ENCODE data around the gene FCER2.

FCER2 gene

DNA sequence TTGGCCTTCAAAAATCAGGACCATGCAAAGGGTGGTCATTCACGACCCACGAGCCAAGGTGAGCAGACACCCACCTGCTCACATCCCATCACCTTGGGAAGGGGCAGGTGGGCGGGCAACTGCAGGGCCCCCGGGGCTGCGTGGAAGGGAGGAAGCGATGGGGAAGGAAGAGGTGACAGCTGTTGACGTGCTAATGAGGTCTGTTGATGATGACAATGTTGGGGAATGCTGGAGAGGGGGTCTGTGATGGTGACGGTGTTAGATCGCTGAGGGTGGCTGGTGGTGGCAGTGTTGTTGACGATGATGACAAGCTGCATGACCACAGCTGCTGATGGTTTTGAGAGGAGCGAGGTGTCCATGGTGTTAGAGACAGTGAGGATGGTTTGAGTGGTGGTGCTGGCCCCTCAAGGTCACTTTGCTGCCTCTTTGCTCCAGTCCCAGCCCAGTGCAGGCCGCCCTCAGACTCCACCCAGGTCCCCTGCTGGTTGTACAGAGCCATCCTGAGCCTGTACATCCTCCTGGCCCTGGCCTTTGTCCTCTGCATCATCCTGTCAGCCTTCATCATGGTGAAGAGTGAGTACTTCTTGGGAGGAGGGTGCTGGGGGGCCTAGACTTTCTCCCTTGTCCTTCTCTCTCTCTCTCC is 24.1 kb downstream of the FCER2 start:
- Histone ChIP-seq H3K27me3 (ENCODE audit: insufficient read depth, low read length) (no peaks in the 10 kb centered on the region; the same call in 1 of the 2 replicates), H3K4me3 (ENCODE audit: low read depth, low read length, poor library complexity, severe bottlenecking) (no peak overlapping the region), H3K9ac (ENCODE audit: low read length) (no peak overlapping the region), H3K36me3 (ENCODE audit: insufficient read depth, low read length) (peaks cover 10% of the 10 kb centered on the region), H3K9me3 (ENCODE audit: low read length) (no peaks in the 10 kb centered on the region), H3K79me2 (ENCODE audit: insufficient read depth, low read length) (no peaks in the 10 kb centered on the region), H3F3A (ENCODE audit: insufficient read depth, low read length) (no peaks in the 10 kb centered on the region), H3K27ac (ENCODE audit: low read depth, low read length, poor library complexity, severe bottlenecking) (no peak overlapping the region), H3K4me2 (ENCODE audit: low read length) (no peak overlapping the region), H2AFZ (ENCODE audit: low read length) (no peak overlapping the region), H3K4me1 (ENCODE audit: insufficient read depth, low read length, severe bottlenecking) (peaks cover 21% of the 10 kb centered on the region), H4K20me1 (ENCODE audit: insufficient read depth, low read length) (no peaks in the 10 kb centered on the region), H3K9me2 (ENCODE audit: low read depth, low read length) (no peaks in the 10 kb centered on the region)
- TF ChIP-seq CTCF (IDR thresholded peaks at IDR 0.05; ENCODE audit: low read length) (no peak), EZH2 (IDR thresholded peaks at IDR 0.05; ENCODE audit: borderline replicate concordance, low read length) (no peak)

- Histone ChIP-seq H3K4me2 (ENCODE audit: low read length) (no peak within 1 kb of the TSS), H3K27me3 (ENCODE audit: insufficient read depth, low read length) (peaks cover under 1% of the 10 kb centered on the region; the same call in 1 of the 2 replicates), H3K27ac (ENCODE audit: low read depth, low read length, poor library complexity, severe bottlenecking) (no peak within 1 kb of the TSS), H4K20me1 (ENCODE audit: insufficient read depth, low read length) (no peaks in the 10 kb centered on the region), H3F3A (ENCODE audit: insufficient read depth, low read length) (no peaks in the 10 kb centered on the region), H3K9ac (ENCODE audit: low read length) (no peak within 1 kb of the TSS), H3K79me2 (ENCODE audit: insufficient read depth, low read length) (no peaks in the 10 kb centered on the region), H2AFZ (ENCODE audit: low read length) (no peak within 1 kb of the TSS), H3K4me3 (ENCODE audit: low read depth, low read length, poor library complexity, severe bottlenecking) (no peak within 1 kb of the TSS), H3K36me3 (ENCODE audit: insufficient read depth, low read length) (peaks cover under 1% of the 10 kb centered on the region), H3K9me2 (ENCODE audit: low read depth, low read length) (no peaks in the 10 kb centered on the region), H3K4me1 (ENCODE audit: insufficient read depth, low read length, severe bottlenecking) (peaks cover 21% of the 10 kb centered on the region), H3K9me3 (ENCODE audit: low read length) (no peaks in the 10 kb centered on the region)
- TF ChIP-seq EZH2 (IDR thresholded peaks at IDR 0.05; ENCODE audit: borderline replicate concordance, low read length) (no peak), CTCF (IDR thresholded peaks at IDR 0.05; ENCODE audit: low read length) (no peak)
Observed at GRCh38 chr19:7676854-7677253, 25.1 kb downstream of the FCER2 start, which contains the start of gene MCEMP1. MCEMP1 (plus strand) TSS chr19:7677090; CDS start chr19:7677121, 31 bp downstream.

GRCh38 chr19:7676376-7676775 is 25.6 kb downstream of the FCER2 start:
- no peak overlapping the region for H2AFZ ChIP-seq (ENCODE audit: low read length)
- H3K27me3 ChIP-seq (ENCODE audit: insufficient read depth, low read length) = peaks cover 3% of the 10 kb centered on the region; the same call in 1 of the 2 replicates
- H3K9me2 ChIP-seq (ENCODE audit: low read depth, low read length) = no peaks in the 10 kb centered on the region
- H3K4me1 ChIP-seq (ENCODE audit: insufficient read depth, low read length, severe bottlenecking) = peaks cover 18% of the 10 kb centered on the region
- no peaks in the 10 kb centered on the region for H3K36me3 ChIP-seq (ENCODE audit: insufficient read depth, low read length)
- TF ChIP-seq CTCF (IDR thresholded peaks at IDR 0.05; ENCODE audit: low read length) = no peak
- no peak for TF ChIP-seq EZH2 (IDR thresholded peaks at IDR 0.05; ENCODE audit: borderline replicate concordance, low read length)
- no peaks in the 10 kb centered on the region for H3F3A ChIP-seq (ENCODE audit: insufficient read depth, low read length)
- H3K9ac ChIP-seq (ENCODE audit: low read length) = no peak overlapping the region
- H3K79me2 ChIP-seq (ENCODE audit: insufficient read depth, low read length) = no peaks in the 10 kb centered on the region
- H3K27ac ChIP-seq (ENCODE audit: low read depth, low read length, poor library complexity, severe bottlenecking) = no peak overlapping the region
- H4K20me1 ChIP-seq (ENCODE audit: insufficient read depth, low read length) = no peaks in the 10 kb centered on the region
- H3K4me2 ChIP-seq (ENCODE audit: low read length) = no peak overlapping the region
- H3K9me3 ChIP-seq (ENCODE audit: low read length) = no peaks in the 10 kb centered on the region
- no peak overlapping the region for H3K4me3 ChIP-seq (ENCODE audit: low read depth, low read length, poor library complexity, severe bottlenecking)
